HG02852 (cell line): ENCODE results near the gene PATJ.
"Not testable (repeated sequence)": the region's sequence is repeated elsewhere in the genome, so short reads cannot be mapped to it uniquely, and the experiment has no call there.

Experiments
- ATAC-seq: cut with Tn5 transposase; IDR thresholded peaks from one replicate; pipeline ENCODE4 v1.9.1; 2021; ENCODE audit warnings: mild to moderate bottlenecking, moderate library complexity; ENCODE audit not compliant: unreplicated experiment

Gene PATJ

DNA sequence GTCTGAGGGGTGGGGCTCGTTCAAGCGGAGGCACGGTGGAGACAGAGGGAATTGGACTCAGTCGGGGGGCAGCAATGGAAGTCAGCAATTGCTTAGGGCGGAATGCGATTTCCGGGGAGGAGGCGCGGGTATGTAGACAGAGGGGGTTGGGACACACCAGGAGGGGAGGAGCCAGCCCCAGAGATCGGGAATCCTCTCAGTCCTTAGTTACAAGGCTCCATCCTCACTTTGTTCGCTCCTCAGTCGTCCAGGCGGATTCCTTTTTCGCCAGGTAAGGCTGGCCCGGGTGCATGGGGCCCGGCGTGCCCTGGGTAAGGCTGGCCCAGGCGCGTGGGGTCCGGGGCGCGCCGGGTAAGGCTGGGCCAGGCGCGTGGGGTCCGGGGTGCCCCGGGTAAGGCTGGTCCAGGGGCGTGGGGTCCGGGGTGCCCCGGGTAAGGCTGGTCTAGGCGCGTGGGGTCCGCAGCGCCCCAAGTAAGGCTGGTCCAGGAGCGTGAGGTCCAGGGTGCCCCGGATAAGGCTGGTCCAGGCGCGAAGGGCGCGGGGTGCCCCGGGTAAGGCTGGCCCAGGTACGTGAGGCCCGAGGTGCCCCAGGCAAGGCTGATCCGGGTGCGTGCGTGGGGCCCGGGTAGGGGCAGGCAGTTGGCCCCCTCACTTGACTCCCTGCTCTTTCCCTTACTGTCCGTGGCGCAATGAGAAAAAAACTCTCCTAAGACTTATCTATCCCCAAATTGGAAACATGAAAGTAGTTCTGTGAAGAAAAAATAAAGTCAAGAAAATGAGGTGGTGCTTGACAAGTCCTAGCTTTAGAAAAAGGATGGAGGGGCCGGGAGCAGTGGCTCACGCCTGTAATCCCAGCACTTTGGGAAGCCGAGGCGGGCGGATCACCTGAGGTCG, 452.6 kb downstream of the PATJ start, which contains the start of gene L1TD1:
TSS of gene L1TD1 (plus strand) at position 199 of the 894 bp plus-strand sequence. CDS start 11,780 bp downstream, outside the sequence.
- ATAC-seq: no peak

DNA sequence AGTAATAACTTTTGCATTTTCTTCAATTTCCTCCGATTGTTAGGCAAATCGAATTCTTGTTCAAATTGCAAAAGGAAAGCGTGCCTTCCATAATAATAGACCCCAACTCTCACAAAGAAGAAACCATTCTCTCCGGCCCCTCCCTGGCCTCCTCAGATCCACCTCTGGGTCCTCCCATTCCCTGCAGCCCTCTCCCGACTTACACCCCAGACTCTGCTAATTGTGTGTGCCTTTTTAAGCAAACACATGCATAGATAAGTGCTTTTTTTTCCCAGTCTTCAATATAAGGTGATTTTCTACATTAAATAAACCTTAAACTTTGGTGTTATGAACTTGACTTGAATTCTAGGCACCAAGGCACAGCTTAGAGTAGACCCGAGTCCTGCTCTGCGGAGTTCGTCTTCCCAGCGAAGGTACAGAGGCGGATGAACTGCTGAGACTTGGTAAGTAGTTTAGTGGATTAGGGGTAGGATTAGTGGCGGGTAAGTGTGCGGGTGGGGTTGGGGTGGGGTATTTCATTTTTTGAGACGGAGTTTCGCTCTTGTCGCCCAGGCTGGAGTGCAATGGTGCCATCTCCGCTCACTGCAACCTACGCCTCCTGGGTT, 453.9 kb downstream of the PATJ start:
- ATAC-seq: no peak

DNA sequence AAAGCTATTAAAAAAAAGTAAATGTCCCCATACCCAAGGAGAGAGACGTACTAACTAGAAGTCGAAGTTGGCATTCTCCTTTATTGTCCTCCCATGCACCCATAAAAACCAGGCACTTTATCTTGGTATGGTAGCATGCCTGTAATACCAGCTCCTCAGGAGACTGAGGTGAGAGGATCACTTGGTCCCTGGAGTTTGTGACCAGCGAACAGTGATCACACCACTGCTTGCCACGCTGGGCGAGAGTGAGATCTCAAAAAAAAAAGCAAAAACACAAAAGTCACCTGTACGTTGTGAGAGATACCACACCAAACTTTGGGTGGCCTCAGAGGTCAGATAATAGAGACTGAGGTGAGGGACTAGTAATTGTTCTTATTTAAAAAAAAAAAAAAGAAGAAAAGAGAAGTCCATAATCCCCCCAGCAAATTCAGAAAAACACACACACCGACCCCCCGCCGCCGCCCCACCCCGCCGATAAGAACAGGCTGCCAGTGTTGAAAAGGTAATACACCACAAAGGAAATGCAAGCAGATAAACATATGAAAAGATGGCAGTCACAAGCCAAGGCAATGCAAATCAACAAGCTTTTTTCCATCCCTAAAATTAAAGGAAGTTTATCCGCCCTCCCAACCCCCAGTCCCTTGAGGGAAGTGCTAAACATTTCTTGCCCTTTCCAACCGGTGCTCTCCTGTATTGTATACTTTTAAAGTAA, 455.9 kb downstream of the PATJ start:
- ATAC-seq: no peak

DNA sequence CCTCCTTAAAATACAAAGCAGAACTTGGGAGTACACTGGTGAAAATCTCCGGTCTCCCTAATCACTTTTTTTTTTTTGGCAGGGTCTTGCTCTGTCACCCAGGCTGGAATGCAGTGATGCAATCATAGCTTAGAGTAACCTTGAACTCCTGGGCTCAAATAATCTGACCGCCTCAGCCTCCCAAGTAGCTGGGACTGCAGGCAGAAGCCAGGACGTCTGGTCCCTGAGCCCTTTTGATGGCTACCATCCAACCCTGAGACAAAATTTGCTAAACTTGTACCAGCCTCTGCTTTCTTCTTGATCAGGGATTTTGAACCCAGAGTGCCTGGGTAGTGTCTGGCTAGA, 456.5 kb downstream of the PATJ start:
- ATAC-seq: no peak

DNA sequence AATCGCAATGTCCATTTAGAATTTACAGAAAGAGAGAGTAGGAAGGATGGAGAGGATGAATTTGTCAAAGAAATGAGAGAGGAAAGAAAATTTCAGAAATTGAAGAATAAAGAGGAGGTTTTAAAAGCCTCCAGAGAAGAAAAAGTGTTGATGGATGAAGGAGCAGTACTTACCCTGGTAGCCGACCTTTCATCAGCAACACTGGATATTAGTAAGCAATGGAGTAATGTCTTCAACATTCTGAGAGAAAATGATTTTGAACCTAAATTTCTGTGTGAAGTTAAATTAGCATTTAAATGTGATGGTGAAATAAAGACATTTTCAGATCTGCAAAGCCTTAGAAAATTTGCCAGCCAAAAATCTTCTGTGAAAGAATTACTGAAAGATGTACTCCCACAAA, 464.9 kb downstream of the PATJ start:
- no peak for ATAC-seq

DNA sequence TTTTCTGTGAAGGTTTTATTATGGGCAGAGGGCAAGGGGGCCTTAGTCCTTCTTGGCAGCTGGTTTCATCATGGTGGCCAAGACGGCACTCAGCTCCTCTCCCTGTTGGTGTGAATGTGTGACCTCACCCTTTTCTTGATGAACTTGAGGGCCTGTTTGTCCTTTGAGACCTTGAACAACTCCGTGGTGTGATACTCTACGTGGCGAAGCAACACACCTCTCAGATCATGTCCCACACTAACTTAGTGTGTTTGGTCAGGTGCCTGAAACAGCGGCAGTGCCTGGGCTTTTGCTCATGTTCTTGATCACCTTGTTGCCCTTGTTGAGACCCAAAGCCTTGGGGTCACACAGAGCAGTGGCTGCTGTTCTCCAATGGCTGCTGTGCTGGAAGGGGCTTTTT, 465.8 kb downstream of the PATJ start:
- ATAC-seq: no peak

DNA sequence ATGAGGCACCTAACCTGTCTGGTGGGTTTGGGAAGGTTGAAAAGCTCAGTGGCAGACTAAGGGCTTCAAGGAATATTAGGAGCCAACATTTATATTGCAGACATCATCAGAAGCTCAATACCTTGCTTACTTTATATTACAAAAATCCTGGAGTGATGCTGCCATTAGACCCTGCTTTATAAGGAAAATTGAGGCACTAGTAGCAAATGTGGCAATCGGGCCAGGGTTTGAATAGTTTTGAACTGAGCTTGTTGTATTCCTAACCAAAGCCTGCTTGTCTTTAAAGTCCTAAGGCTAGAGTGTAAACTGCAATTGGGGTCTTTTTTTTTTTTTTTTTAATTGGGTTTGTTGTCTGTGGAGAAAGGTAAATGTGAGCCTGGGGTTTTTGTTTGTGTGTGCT, 466.7 kb downstream of the PATJ start:
- no peak for ATAC-seq

DNA sequence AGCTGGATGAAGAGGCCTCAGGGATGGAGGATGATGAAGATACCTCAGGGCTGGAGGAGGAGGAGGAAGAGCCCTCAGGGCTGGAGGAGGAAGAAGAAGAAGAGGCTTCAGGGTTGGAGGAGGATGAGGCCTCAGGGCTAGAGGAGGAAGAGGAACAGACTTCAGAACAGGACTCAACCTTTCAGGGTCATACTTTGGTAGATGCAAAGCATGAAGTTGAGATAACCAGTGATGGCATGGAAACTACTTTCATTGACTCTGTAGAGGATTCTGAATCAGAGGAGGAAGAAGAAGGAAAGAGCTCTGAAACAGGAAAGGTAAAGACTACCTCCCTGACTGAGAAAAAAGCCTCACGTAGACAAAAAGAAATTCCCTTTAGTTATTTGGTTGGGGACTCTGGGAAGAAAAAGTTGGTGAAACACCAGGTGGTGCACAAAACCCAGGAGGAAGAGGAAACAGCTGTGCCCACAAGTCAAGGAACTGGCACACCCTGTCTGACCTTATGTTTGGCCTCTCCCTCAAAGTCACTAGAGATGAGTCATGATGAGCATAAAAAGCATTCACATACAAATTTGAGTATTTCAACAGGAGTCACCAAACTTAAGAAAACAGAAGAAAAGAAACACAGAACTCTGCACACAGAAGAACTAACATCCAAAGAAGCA, 467.8 kb downstream of the PATJ start:
- ATAC-seq: no peak

DNA sequence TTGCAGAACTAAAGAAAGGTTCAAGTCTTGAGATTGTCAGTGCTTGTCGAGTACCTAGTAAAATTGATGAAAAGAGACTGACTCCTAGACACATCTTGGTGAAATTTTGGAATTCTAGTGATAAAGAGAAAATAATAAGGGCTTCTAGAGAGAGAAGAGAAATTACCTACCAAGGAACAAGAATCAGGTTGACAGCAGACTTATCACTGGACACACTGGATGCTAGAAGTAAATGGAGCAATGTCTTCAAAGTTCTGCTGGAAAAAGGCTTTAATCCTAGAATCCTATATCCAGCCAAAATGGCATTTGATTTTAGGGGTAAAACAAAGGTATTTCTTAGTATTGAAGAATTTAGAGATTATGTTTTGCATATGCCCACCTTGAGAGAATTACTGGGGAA, 468.7 kb downstream of the PATJ start:
- no peak for ATAC-seq

DNA sequence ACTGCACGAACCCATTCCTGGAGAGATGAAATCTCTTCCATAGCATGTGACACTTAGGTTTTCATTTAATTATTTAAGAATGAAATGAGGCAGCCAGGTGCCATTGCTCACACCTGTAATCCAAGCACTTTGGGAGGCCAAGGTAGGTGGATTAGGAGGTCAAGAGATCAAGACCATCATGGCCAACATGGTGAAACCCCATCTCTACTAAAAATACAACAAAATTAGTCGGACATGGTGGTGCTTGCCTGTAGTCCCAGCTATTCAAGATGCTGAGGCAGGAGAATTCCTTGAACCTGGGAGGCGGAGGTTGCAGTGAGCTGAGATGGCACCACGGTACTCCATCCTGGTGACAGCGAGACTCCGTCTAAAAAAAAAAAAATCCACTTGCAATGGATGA, 470.1 kb downstream of the PATJ start:
- ATAC-seq: no peak

DNA sequence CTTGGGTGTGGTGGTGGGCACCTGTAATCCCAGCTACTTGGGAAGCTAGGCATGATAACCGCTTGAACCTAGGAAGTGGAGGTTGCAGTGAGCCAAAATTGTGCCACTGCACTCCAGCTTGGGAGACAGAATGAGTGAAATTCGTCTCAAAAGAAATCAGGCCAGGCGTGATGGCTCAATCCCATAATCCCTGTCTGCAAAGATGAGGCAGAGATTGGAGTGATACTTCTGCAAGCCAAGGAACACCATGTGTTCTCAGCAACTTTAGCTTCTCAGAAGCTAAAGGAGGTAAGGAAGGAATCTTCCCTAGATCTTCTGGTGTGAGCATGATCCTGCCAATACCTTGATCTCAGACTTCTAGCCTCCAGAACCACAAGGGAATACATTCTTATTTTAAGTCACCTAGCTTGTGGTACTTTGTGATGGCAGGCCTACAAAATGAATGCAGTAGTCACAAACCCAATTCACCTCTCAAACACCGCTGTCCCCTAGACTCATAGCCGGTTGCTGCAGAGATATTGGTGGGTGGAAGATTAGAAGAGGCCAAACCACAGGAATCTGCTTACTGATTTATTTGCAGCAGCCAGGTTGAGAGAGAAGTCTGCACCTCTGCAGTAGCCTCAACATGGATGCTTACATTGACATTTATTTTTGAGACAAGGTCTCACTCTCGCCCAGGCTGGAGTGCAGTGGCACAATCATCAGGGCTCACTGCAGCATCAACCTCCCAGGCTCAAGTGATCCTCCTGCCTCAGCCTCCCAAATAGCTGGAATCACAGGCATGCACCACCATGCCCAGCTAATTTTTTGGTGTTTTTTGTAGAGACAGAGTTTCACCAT, 471.0 kb downstream of the PATJ start:
- no peak for ATAC-seq

DNA sequence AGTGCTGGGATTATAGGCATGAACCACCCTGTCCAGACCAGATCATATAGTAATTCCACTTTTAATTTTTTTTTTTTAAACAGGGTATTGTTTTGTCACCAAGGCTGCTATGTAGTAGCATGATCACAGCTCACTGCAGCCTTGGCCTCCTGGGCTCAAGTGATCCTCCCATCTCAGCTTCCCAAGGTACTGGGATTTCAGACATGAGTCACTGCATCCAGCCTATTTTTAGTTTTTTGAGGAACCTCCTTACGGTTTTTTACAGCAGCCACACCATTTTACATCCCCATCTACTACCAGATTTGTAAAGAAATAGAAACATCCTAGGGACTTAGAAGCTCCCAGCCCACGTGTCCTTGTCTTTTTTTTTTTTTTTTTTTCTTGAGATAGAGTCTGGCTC, 476.3 kb downstream of the PATJ start:
- no peak for ATAC-seq

DNA sequence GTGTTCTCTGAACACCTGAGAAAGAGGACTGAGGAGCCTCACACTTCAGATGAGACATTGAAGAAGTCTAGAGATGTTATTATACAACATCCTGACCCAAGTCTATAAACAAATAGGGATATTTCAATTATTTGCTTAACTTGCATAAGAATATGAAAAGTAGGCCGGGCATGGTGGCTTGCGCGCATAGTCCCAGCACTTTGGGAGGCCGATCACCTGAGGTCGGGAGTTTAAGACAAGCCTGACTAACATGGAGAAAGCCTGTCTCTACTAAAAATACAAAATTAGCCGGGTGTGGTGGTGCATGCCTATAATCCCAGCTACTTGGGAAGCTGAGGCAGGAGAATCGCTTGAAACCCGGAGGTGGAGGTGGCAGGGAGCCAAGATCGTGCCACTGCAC, 478.2 kb downstream of the PATJ start:
- not testable (repeated sequence) for ATAC-seq

DNA sequence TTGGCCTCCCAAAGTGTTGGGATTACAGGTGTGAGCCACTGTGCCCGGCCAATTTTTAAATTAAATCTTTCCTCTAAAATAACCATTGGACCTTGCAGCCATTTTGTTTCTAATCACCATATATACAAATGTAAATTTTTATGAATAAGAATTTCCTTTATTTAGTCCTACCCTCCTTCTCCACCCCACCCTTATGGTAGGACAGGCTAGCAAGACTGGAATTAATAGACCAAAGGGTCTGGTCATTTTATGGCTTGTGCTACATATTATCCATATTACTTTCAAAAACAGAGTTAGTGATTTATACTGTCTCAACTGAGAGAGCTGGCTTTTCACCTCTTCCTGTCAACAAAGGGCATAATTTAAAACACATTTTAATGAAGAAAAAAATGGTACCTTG, 478.9 kb downstream of the PATJ start:
- no peak for ATAC-seq

DNA sequence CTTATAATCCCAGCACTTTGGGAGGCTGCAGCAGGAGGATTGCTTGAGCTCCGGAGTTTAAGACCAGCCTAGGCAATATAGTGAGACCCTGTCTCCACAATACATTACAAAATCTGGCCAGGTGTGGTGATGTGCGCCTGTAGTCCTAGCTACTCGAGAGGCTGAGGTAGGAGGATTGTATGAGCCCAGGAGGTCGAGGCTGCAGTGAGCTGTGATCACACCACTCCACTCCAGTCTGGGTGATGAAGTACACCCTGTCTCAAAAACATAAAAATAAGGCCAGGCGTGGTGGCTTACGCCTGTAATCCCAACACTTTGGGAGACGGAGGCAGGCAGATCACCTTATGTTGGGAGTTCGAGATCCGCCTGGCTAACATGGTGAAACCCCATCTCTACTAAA, 480.0 kb downstream of the PATJ start:
- ATAC-seq: no peak

DNA sequence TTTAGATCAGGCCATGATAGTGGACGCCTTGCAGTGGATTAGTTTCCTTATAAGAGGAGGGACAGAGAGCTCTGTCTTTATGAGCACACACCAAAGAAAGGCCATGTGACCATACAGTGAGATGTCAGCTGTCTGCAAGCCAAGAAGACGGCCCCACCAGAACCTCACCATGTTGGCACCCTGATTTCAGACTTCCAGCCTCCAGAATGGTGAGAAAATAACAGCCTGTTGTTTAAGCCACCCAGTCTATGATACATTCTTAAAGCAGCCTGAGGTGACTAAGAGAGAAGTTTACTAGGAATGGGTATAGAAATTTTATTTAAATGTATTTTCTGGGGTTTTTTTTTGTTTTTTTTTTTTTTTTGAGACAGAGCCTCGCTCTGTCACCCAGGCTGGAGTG, 481.9 kb downstream of the PATJ start:
- no peak for ATAC-seq

DNA sequence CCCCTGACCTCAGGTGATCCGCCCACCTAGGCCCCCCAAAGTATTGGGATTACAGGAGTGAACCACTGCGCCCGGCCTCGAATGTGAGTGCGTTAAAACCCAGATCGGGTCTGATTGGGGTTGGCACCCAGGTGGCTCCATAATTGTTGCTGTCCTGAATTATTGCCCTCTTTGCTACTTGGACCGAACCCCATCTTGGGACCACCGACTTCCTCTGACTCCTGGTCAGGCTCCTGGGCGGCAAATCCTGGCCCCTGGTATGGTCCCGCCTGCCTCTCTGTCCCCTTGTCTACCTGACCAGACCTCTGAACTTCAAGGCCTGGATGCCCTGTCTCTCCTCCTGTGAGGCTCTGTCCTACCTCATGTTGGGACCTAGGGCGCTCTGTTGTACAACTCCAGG, 485.2 kb downstream of the PATJ start:
- no peak for ATAC-seq
